ENCODE results near the gene ERICH4.
"Not testable (repeated sequence)": the region's sequence is repeated elsewhere in the genome, so short reads cannot be mapped to it uniquely, and the experiment has no call there.

The ERICH4 gene

GRCh38 chr19:41476583-41476982, 33.6 kb downstream of the ERICH4 start:
- no peak for DNase-seq (ENCODE audit: low read depth in 2 of 2, low spot score in 1 of 2)

- no peak for DNase-seq (ENCODE audit: low read depth in 2 of 2, low spot score in 1 of 2)
Measured at GRCh38 chr19:41478171-41478570, 35.2 kb downstream of the ERICH4 start.

GRCh38 chr19:41478875-41479756, 36.2 kb downstream of the ERICH4 start:
- no peak for DNase-seq (ENCODE audit: low read depth in 2 of 2, low spot score in 1 of 2)

- no peak for DNase-seq (ENCODE audit: low read depth in 2 of 2, low spot score in 1 of 2)
Measured at GRCh38 chr19:41479757-41480191, 36.8 kb downstream of the ERICH4 start.

- no peak for DNase-seq (ENCODE audit: low read depth in 2 of 2, low spot score in 1 of 2)
Measured at GRCh38 chr19:41480336-41480735, 37.4 kb downstream of the ERICH4 start.

GRCh38 chr19:41484822-41485221, 41.9 kb downstream of the ERICH4 start:
- DNase-seq (ENCODE audit: low read depth in 2 of 2, low spot score in 1 of 2), result no peak

GRCh38 chr19:41486953-41487352, 44.0 kb downstream of the ERICH4 start:
- DNase-seq (ENCODE audit: low read depth in 2 of 2, low spot score in 1 of 2), result not testable (repeated sequence)

- no peak for DNase-seq (ENCODE audit: low read depth in 2 of 2, low spot score in 1 of 2)
Measured at GRCh38 chr19:41492843-41493242, 49.9 kb downstream of the ERICH4 start.

All from stimulated activated CD8-positive, alpha-beta memory T cell treated with anti-CD3 and anti-CD28 coated beads, Interleukin-4, amount 100 ng/mL, for 4 hours (primary cell).